Cerebellar cortex (tissue), 1 donor: ENCODE results near the gene ARID5A.

ENCODE experiments used
- DNase-seq: peaks from one replicate; pipeline ENCODE4 v3.0.0-alpha.2; 2015; ENCODE audit warnings: low spot score

The ARID5A gene

DNA sequence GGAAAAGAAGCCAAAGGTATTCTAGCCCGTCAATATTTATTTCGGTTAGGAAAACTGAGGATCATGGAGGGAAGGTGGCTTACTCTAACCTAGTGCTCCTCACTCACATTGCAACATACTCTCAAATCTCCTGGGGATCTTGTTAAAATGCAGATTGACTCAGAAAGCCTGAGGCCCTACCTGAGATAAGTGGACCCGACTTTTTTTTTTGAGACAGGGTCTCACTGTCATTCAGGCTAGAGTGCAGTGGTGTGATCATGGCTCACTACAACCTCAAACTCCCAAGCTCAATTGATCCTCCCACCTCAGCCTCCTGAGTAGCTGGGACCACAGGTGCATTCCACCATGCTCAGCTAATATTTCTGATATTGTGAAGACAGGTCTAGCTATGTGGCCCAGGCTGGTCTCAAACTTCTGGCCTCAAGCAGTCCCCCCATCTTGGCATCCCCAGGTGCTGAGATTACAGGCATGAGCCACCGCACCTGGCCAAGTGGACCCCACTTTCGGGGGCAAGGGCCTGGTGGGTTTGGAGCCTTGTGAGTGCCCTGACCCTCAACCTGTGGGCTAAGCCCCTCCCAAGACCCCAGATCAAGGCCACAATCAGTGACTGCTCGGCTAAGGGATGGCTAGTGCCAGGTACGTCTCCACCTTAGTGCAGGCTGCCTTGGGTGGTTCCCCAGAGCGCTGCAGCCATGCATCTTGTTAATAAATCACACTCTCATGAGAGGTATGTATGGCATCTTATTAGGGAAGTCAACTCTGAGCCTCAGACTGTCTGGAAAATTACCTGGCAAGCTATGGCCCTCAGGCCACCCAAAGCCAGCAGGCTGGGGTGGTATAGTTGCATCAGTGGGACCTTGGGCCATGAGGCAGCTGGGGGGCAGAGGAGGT is 30.3 kb upstream of the ARID5A start:
- DNase-seq, result no peak

DNA sequence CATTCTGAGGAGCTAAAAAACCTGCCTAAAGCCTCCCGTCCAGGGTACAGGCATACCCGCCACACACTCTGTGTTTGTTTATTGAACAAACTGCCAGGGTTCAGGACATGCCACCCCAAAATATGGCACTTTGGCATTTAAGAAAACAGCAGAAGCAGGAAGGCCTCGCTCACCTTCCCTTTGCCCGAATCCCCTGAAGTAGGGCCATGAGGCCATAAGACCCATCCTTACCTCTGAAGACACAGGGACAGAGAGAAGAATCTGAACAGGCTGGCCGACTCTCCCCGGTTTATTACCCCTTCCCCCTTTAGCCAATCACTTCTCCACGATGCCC is 29.7 kb upstream of the ARID5A start:
- DNase-seq, result no peak

DNA sequence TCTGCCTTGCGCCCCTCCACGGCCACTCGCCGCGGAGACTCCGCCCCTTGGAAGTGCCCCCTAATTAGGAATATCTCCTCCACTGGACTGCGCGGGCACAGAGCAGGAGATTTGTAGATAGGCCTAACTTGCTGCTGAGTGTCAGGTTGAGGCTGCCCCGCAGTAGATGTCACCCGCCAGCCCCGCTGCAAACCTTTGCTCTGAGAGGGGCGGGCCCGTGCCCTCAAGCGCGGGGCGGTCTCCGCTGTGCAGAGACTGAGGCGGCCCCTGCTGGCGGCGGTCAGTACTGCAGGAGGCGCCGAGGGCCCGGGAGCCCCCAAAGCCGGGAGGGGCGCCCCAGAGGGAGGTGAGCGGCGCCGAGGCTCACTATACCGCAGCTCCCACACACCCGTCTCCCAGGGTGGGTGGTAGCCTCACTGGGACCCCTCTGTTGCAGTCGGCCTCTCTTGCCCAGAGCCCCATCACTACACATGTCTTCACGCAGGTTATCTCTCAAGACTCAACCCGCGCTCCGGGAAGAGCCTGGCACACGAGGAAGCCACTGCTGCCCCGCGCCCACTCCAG is 28.5 kb upstream of the ARID5A start:
- peak; percentile 48 for DNase-seq

DNA sequence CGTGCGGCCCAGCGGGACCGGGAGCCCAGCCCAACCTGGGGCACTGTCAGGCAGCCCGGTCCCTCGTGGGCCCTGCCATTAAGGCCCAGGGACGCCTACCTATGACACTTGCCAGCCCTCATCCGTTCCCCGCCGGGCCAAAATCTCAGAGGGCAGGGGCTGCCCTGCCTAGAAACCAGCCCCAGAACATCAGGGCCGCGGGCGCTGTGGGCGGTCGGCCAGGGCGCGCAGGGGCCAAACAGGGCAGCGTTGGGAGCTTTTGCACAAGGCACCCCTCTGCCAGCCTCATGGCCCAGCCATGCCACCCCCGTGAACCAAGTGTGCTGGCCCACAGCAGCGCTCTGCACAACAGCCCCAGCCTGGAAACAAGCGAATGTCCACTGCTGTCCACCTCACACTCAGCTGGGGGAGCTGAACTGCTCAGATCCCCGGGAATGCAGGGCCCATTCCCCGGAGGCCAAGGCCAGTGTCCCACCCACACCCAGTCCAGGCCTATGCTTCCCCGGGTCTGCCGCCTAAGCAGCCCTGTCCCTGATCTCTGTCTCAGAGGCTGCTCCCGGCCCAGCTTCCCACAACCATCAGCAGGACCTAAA is 27.9 kb upstream of the ARID5A start:
- no peak for DNase-seq

DNA sequence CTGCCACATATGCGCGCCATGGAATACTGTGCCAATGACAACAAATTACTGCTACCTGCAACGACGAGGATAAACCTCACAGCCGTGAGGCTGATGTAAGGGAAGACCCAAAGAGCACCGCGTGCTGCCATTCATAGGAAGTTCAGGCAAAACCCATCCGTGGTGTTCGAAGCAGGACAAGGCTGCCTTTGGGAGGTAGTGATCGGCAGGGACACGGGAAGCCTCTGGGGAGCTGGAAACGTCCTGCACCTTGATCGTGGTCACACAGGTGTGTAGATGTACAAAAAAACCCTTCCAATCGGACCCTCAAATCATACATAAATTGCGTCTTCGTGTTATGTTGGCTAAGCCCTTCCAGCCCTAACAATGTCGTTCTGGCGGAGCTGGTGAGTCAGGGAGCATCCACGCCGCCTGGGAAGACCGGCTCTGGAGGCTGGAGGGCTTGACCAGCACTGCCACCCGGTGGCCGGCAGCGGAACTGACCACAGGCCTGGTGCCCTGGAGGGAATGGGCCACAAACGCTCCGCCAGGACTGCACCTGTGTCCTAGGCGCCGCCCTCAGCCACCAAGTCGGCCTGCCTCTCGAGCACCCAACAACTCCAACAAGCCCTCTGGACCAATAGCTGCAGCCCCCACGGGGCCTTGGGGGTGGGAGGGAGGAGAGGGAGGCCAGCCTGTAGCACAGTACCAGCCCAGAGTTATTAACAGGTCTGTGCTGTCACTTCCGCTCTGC is 27.3 kb upstream of the ARID5A start:
- DNase-seq, result peak; percentile 89

DNA sequence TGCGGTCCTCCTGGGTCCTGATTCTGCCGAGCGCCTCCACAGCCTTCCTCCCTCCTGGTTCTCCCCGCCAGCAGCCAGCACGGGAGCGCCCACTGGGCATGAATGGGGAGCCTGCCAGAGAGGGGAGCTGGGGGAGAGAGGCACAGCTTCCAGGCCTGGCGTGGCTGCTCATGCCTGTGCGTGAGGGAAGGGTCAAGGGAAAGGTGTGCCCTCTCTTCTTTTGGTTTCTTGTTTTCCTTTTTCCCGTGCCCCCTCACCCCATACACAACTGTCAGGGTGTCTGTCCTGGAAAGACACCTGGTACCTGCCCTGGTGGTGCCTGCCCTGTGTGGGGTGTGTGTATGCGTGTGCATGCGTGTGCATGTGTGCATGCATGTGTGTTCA is 26.7 kb upstream of the ARID5A start:
- DNase-seq, result no peak

DNA sequence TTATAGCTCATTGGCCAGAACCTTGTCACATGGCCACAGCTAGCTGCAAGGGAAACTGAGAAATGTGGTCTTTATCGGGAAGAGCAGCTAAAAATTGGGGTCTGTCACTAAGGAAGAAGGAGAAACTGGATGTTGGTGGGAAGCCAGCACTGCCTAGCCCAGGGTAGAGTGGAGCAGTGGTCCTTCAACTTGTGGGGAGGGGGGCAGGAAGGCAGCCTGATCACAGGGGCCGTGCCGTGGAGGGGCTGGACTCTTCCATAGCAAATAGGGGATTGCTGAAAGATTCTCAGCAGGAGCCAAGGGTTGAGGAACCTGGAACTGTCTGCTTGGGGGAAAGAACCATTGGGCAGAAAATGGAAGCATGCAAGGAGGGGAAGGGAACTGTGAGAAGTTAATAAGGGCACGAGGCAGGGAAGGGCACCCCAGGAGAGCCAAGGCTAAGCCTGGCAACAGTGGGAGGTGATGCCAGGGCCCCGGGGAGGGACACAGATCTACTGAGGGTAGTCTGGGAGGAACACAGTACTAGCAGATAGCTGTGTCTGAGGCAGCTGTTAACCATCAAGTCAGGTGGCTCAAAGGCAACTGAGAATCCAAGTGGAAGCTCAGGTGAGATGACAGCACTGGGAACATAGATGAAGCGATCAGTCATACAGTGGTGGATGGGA is 25.5 kb upstream of the ARID5A start:
- no peak for DNase-seq

DNA sequence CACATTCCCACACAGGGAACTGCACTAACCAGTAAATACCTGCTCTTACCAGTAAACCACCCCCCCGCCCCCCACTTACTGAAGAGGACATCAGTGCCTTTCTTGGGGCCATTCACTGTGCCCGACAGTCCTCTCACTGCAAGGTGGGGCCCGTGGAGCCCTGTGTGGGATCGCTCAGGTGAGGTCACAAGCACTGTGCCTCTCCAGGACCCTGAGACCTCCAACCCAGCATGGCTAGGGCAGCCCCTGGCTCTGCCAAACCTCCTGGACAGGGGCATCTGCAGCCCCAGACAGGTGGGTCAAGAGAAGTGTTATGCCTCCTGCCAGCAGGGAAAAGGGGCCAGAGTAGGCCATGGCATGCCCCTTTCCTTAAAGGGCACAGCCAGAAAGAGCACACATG is 24.7 kb upstream of the ARID5A start:
- DNase-seq, result no peak

DNA sequence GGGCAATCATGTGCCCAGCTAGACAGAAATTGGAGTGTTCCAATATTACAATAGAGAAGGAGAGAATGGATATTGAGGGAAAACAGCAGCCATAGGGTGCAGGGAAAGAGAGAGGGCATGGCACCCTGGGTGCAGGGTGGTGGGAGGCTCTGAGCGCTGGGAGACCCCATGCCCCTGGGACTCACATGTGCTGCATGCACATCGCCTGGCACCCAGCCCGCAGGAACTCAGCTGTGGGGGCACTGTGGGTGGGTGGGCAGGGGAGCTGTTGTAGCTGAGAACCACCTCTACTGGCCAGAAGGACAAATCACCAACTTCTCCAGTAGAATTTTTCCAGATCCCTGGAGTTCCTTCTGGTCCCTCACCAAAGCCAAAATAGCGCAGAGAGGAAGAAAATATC is 24.2 kb upstream of the ARID5A start:
- DNase-seq, result no peak

DNA sequence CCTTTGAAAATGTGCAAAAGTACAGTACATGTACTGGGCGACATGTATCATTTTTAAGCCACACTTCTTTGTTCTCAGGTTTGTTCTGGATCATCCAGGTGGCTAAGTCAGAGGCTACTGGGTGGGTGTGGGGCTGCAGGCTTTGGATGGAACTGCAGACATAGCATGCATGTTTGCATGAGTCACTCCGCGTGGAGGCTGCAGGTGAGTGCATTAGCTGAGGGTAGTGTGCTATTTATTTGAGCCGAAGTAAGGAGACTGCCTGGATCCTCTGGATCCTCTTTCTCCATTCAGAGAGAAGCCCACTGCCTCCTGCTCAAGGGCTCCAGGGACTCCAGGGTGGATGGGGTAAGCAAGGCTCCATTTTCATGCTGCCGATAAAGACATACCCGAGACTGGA is 22.0 kb upstream of the ARID5A start:
- no peak for DNase-seq

DNA sequence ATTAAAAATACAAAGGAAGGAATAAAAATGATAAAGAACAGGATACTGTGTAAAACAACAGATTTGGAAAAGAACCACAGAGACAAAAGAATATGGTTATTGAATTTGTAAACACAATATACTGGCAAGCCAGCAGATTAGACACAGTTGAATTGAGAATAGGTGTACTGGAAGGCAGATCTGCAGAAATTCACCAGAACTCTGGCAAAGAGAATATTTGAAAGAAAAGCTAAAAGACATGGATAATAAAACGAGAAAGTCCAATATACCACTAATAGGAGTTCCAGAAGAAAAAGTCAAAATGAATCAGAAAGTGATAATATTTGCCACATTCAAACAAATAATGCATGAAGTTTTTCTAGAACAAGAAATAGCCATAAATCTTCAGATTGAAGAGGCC is 19.5 kb upstream of the ARID5A start:
- no peak for DNase-seq

DNA sequence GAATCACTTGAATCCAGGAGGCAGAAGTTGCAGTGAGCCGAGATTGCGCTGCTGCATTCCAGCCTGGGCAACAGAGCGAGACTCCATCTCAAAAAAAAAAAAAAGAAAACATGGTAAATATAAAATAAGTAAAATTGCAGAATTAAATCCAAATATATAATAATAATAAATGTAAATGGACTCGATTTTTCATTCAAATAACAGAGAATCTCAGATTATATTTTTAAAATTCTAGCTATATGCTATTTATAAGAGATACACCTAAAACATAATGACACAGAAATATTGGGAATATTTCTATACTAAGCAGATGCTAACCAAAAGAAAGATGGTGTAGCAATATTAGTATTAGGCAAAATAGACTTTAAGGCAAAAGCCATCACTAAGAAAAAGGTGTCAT is 16.3 kb upstream of the ARID5A start:
- no peak for DNase-seq

DNA sequence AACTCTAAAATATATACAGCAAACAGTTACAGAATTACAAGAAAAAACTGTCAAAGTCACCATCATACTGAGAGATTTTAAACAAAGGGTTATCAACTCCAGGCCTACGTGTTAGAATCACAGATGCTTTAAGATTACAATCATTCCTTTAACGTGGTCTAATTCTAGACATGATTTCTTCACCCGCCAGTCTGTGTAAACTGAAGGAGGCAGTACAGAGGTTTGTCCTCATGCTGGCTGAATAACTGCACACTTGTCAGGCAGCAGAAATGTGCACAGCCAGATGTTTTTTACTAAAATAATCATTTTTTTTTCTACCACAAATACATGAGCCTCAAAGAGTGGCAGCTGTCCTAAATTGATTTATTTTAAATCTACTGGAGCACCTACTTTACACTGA is 15.9 kb upstream of the ARID5A start:
- DNase-seq, result no peak

DNA sequence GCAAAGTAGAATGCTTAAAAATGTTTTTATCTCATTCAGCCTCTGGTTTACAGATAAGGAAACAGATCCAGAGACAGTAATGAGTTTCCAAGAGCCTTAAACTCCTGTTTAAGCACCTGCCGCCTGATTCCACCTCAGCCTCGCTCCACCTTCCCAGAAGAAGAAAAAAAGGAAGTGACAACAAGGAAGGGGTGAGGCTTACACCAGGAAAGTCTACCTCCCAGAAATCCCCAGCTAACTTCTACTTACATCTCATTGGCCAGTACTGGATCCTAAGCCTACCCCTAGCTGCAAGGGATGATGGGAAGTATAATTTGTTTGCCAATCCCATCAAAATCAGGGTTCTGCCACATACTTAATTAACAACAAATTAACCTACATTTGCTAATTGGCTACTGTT is 15.3 kb upstream of the ARID5A start:
- no peak for DNase-seq

DNA sequence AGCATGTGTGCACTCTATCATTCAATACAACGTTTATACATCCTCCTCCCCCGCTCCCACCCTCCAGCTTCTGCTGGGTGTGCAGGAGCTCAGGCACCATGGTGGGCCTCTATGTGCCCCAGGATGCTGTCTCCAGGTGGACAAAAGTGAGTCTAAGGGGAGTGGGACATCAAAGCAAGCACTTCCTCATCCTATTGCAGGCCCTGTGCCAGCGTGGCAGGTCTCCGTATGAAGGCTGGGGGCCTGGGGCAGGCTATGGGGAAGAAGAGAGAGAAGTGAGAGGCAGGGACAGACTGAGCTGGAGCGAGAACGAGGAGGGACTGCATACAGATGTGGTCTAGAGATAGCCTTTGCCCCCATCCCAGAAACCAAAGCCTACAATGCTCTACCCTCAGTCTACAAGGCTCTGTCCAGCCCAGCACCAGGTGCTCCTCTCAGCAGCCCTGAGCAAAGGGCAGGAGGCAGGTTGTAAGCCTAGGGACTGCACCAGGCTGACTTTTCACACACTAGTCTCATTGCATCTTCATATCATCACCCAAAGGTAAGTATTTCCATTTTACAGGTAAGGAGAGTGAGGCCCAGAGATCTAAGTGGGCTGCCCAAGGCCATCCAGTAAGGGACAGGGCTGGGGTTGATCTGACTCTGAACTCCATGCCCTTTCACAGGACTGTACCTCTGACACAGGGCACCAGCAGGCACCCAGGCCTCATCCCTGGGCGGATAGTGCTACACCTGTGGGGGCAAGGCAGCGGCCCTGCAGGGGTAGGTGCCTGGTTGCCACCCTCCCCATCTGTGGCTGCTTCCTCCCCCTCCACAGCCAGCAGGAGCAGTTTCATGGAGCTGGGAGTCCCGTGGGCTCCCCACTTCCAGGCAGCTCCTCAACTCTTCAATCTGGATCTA is 14.0 kb upstream of the ARID5A start:
- no peak for DNase-seq

DNA sequence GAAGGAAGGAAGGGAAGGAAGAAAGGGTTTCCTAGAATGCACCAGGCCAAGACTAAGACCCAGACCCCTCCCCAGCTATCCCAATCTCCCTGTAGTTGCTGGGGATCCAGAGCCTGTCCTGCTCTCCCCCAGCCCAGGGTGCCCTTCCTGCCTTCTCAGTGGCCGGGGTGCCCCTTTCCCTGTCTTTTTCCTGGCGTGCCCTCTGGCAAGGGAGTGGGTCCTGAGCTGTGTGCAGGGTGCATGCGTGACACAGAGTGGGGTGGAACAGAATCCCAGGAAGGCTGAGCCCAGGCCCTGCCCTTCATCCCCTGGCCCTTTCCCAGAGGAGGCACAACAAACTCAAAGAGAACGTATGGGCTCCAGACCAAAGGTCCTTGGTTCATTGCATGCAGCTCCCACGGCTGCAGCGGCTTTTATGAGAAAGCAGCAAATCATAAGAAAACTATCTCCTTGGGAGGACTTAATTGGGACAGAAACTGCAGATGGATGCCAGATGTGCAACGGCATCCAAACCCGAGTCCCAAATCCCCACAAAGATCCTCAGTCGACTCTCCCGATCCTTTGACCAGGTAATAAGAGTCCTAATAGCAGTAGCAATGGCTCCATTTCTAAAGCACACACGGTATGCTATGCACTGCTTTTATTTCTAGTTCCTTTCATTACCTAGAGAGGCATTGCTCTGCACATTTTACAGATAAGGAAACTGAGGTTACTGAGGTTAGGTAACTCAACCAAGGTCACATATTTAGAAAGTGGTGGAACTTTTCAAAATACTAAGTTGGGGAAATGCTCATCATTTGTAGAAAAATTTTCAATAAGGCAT is 12.7 kb upstream of the ARID5A start:
- DNase-seq, result no peak

DNA sequence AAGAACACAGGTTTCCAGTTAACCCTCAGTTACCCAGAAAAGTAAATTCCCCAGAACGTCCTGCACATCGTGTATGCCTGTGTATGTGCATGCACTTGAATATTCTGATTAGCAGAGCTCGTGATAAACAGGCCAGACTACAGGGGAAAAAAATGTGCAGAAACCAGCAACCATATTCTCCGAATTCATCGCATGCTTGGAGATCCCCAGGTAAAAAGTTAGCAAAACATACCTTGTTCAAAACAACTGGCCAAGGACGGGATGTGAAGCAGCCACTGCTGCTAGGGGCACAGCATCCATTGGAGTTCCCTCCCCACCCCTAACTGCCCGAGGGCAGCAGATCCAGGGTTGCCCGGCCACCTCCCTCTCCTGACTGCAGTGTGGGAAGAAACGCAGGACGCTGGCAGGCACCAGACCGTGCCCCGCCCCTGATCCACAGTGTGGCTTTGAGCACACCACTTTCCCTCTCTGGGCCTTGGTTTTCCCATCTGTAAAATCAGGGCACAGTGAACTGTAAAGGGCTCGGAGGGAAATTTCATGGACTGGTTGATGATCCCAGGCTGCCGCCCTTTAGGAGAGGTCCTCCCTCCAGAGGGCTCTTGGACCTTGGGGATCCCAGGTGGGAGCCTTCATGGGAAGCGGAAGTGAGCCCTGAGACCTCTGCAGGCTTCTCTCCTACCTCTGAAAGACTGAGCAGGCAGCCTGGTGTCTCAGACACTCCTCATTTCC is 11.9 kb upstream of the ARID5A start:
- DNase-seq, result no peak

DNA sequence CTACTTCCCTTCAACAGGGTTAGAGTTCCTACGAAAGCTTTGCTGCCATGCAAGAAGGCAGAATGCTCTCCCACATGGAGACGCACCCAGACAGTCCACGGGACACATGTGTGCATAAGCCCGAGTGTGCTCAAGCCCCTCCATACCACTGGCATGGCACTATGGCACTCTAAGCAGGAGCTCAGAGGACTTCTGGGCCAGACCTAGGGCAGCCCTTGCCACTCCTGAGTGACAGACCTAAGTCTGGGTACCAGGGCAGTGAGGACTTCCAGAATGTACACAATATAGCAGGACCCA is 11.4 kb upstream of the ARID5A start:
- DNase-seq, result no peak

DNA sequence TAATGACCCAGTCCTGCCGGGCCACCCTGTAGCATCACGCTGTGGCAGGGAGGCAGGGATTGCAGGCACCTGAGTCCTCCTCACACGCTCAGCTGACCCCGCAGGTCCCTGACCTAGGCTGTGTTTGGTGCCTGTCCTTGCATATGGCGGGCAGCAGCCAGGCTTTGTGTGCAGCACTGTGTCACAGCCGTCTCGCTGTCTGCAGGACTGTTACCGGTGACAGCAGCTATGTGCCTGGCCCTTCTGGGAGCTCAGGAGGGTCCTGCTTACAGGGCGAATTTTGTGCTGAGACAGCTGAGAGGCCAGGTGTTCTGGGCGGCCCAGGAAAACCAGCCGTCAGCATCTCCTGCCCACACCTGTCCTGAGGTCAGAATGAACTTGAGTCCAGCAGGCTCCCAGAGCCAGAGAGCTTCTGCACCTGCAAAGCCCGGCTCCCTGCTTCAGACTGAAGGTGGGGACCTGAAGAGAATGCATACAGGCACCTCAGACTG is 10.4 kb upstream of the ARID5A start:
- DNase-seq, result no peak
